A549 (cell line): ENCODE data around the gene NUCB1. TPM values are rescaled to one million over a fixed set of nuclear protein-coding genes. Genes with fewer than 3 reads are reported as not detected.

Source experiments
- ATAC-seq, 2 experiments: fragments of 200-7000 bp in 1 of 2; fragments of >200 bp in 1 of 2; cut with Nextera tagmentation in 1 of 2; cut with Tn5 transposase in 1 of 2; 3 replicates each; pipeline versions ENCODE4 v1.8.0 to v1.9.1; 2018 to 2020; ENCODE audit warnings: mild to moderate bottlenecking in 1 of 2, moderate library complexity in 1 of 2
- CTCF ChIA-PET: fragments of 300-600 bp; sonication (Branson Sonifier 250); formaldehyde crosslinking; extraction: SDS; loops from one replicate; lab custom pipeline; 2021; ENCODE audit warnings: antibody characterized with exemption, inconsistent platforms; lab: Yijun Ruan, JAX
- POLR2A ChIA-PET: fragments of 350-600 bp; formaldehyde crosslinking; extraction: SDS; loops from one replicate; lab custom pipeline; 2021; ENCODE audit warnings: antibody characterized with exemption, inconsistent platforms; lab: Yijun Ruan, JAX
- DNase-seq, 2 experiments: peaks; one replicate each; pipeline versions ENCODE4 v3.0.0 to v3.0.0-alpha.2; 2011 to 2016; ENCODE audit warnings: low read depth in 1 of 2, low spot score in 1 of 2
- FAIRE-seq: peaks from 2 replicates; lab custom pipeline; 2011; peaks lifted over from hg19 to GRCh38; lab: Jason Lieb, UNC
- H3K27ac ChIP-seq, 2 experiments: fragments of >200 bp; sonication (Bioruptor Twin); formaldehyde crosslinking; 3 replicates each; pipeline ENCODE4 v1.5.1; 2016 to 2017
- H3K4me1 ChIP-seq: fragments of >200 bp; sonication (Bioruptor Twin); formaldehyde crosslinking; 3 replicates; pipeline ENCODE4 v1.6.1; 2016
- H3K4me2 ChIP-seq: fragments of >200 bp; sonication (Bioruptor Twin); formaldehyde crosslinking; 3 replicates; pipeline ENCODE4 v1.6.1; 2016
- H3K4me3 ChIP-seq: fragments of >200 bp; sonication (Bioruptor Twin); formaldehyde crosslinking; 3 replicates; pipeline ENCODE4 v1.5.1; 2016
- H3K9me3 ChIP-seq: fragments of >200 bp; sonication (Bioruptor Twin); formaldehyde crosslinking; 3 replicates; pipeline ENCODE4 v1.6.1; 2016
- BCL3 ChIP-seq: fragments of >200 bp; sonication (Bioruptor Twin); formaldehyde crosslinking; IDR thresholded peaks from 3 replicates; pipeline ENCODE4 v1.6.1; 2016
- CBX2 ChIP-seq: fragments of 200-600 bp; sonication (generic); IDR thresholded peaks from 2 replicates; pipeline ENCODE4 v1.6.1; 2016; ENCODE audit warnings: low read depth, mild to moderate bottlenecking, borderline replicate concordance
- CBX8 ChIP-seq: fragments of 200-600 bp; sonication (generic); IDR thresholded peaks from 2 replicates; pipeline ENCODE4 v1.6.1; 2016
- CEBPB ChIP-seq, 2 experiments: fragments of >200 bp in 1 of 2; sonication (Bioruptor Twin) in 1 of 2; formaldehyde crosslinking in 1 of 2; IDR thresholded peaks; 2 replicates each; pipeline ENCODE4 v1.6.1; 2012 to 2016
- EHF ChIP-seq: fragments of 250-450 bp; sonication (Bioruptor Pico); IDR thresholded peaks from 2 replicates; pipeline ENCODE4 v1.5.0; 2020; ENCODE audit warnings: mild to moderate bottlenecking
- HEYL ChIP-seq: fragments of 250-450 bp; sonication (Bioruptor Pico); IDR thresholded peaks from 2 replicates; pipeline ENCODE4 v1.8.0; 2021; ENCODE audit warnings: mild to moderate bottlenecking, moderate library complexity
- HOXA7 ChIP-seq: fragments of 250-450 bp; sonication (Bioruptor Pico); IDR thresholded peaks from 2 replicates; pipeline ENCODE4 v1.5.0; 2020; ENCODE audit warnings: mild to moderate bottlenecking, moderate library complexity
- HOXB13 ChIP-seq: fragments of 250-450 bp; sonication (Bioruptor Pico); IDR thresholded peaks from 2 replicates; pipeline ENCODE4 v1.5.0; 2020; ENCODE audit warnings: low read depth, mild to moderate bottlenecking, moderate library complexity
- JUN ChIP-seq, 2 experiments: fragments of >200 bp; sonication (Bioruptor Twin); formaldehyde crosslinking; IDR thresholded peaks; 2 replicates in 1 of 2; 3 replicates in 1 of 2; pipeline ENCODE4 v1.6.1; 2016 to 2017
- KDM1A ChIP-seq: fragments of 200-600 bp; sonication (generic); IDR thresholded peaks from 2 replicates; pipeline ENCODE4 v1.6.1; 2016; ENCODE audit warnings: low read depth, mild to moderate bottlenecking
- KDM5A ChIP-seq: fragments of 200-600 bp; sonication (generic); IDR thresholded peaks from 2 replicates; pipeline ENCODE4 v1.6.1; 2016; ENCODE audit warnings: antibody characterized with exemption, mild to moderate bottlenecking
- MAZ ChIP-seq: fragments of 150-350 bp; IDR thresholded peaks from 2 replicates; pipeline ENCODE4 v1.6.1; 2014; ENCODE audit warnings: antibody characterized with exemption, low read depth, low read length, borderline replicate concordance
- NPAS2 ChIP-seq: fragments of 250-450 bp; sonication (Bioruptor Pico); IDR thresholded peaks from 2 replicates; pipeline ENCODE4 v1.8.0; 2022; ENCODE audit warnings: mild to moderate bottlenecking, moderate library complexity, borderline replicate concordance
- PBX3 ChIP-seq: IDR thresholded peaks from 2 replicates; pipeline ENCODE4 v1.6.1; 2012
- POLR2A ChIP-seq: IDR thresholded peaks from 2 replicates; pipeline ENCODE4 v1.6.1; 2012; ENCODE audit warnings: mild to moderate bottlenecking, low read length
- RAD21 ChIP-seq, 2 experiments: fragments of >200 bp in 1 of 2; sonication (Bioruptor Twin) in 1 of 2; formaldehyde crosslinking in 1 of 2; IDR thresholded peaks in 1 of 2; conservative IDR thresholded peaks in 1 of 2; 2 replicates in 1 of 2; 3 replicates in 1 of 2; pipeline ENCODE4 v1.6.1; 2012 to 2018; ENCODE audit warnings: inconsistent platforms in 1 of 2
- SMC3 ChIP-seq: fragments of >200 bp; sonication (Bioruptor Twin); formaldehyde crosslinking; IDR thresholded peaks from 3 replicates; pipeline ENCODE4 v1.6.1; 2018; ENCODE audit warnings: inconsistent platforms
- SREBF2 ChIP-seq: fragments of 450-650 bp; IDR thresholded peaks from 2 replicates; pipeline ENCODE4 v1.6.1; 2014; ENCODE audit warnings: mild to moderate bottlenecking, moderate library complexity
- TFCP2L1 ChIP-seq: fragments of 250-450 bp; sonication (Bioruptor Pico); IDR thresholded peaks from 2 replicates; pipeline ENCODE4 v1.5.0; 2021; ENCODE audit warnings: mild to moderate bottlenecking
- TP53 ChIP-seq: fragments of 250-450 bp; sonication (Bioruptor Pico); IDR thresholded peaks from 2 replicates; pipeline ENCODE4 v1.5.0; 2021; ENCODE audit warnings: mild to moderate bottlenecking, moderate library complexity
- ZC3H11A ChIP-seq: fragments of 450-650 bp; IDR thresholded peaks from 2 replicates; pipeline ENCODE4 v1.6.1; 2014; ENCODE audit warnings: antibody characterized with exemption, mild to moderate bottlenecking
- WGBS: methylation state at CpG from one replicate; pipeline ENCODE4 v1.1.6; 2017; ENCODE audit errors: missing lambda C conversion rate; 5-methylcytosine and 5-hydroxymethylcytosine counted together
- polyA plus RNA-seq, 4 experiments: library from polyadenylated mRNA; depleted of rRNA in 3 of 4; stranded (reverse); fragments of >200 nt; fragmentation: RNase III in 1 of 4; extraction: RNeasy Plus Mini Kit Qiagen cat#74134 plus additional on column Dnase treatment in 1 of 4; gene quantifications; 2 replicates in 3 of 4; 3 replicates in 1 of 4; pipeline ENCODE4 v1.2.3, GENCODE V29; 2011 to 2017
- TF ChIP-seq, protein P1 (sequence below): fragments of 200-600 bp; sonication (generic); IDR thresholded peaks from 2 replicates; pipeline ENCODE4 v1.6.1; 2016; ENCODE audit warnings: antibody characterized with exemption, mild to moderate bottlenecking, moderate library complexity
- TF ChIP-seq, protein P2 (sequence below): fragments of >200 bp; sonication (Bioruptor Twin); formaldehyde crosslinking; IDR thresholded peaks from 3 replicates; pipeline ENCODE4 v1.5.1; 2016
- TF ChIP-seq, protein P3 (sequence below): IDR thresholded peaks from 2 replicates; pipeline ENCODE4 v1.6.1; 2012

Gene NUCB1
- polyA plus RNA-seq, 2 of the 4 experiments (the other 2 are of a cell fraction), result 79.5 to 182 TPM

DNA sequence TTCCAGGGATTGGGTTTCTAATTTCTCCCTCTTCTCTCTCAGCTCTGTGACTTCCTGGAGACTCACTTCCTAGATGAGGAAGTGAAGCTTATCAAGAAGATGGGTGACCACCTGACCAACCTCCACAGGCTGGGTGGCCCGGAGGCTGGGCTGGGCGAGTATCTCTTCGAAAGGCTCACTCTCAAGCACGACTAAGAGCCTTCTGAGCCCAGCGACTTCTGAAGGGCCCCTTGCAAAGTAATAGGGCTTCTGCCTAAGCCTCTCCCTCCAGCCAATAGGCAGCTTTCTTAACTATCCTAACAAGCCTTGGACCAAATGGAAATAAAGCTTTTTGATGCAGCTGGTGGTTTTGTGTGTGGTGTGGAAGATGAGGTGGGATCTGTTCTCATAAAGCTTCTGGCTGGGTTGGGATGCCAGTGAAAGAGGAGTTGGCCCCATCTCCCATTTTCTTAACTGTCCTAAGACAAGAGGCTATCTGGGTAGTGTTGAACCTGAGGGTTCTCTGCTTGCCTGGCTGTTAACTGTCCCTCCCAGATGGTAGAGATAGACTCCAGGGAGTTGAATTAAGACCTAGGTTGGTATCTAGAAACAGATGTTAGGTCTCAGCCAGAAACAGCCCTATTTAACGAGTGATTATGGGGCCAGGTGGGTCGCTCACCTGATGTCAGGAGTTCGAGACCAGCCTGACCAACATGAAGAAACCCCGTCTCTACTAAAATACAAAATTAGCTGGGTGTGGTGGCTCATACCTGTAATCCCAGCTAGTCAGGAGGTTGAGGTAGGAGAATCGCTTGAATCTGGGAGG is 66.6 kb downstream of the NUCB1 start:
- whole genome bisulfite sequencing, result 6% methylated on average over 10 of the region's 10 CpGs
- Histone ChIP-seq H3K4me2 (peak overlapping the region; percentile 95), H3K4me3 (peak overlapping the region; percentile 66), H3K4me1 (peaks cover 54% of the 10 kb centered on the region), H3K27ac (peak overlapping the region; percentile 92 to 96), H3K9me3 (no peaks in the 10 kb centered on the region)
- ChIA-PET CTCF (interaction anchor here (0.6 to 18.4 kb wide), 13 partner anchors 10 to 694 kb away, joined by 3 to 332 read pairs (median 7); partner anchors contain the start of genes BCAT2, GYS1, NUCB1 and RUVBL2), POLR2A (interaction anchor here (0.6 to 9.6 kb wide), 14 partner anchors 10 to 486 kb away, joined by 3 to 175 read pairs (median 7); partner anchors contain the start of genes BAX, GYS1, NUCB1 and PLEKHA4)
- TF ChIP-seq POLR2A (peak; percentile 27), BCL3 (peak; percentile 2; the same call in 1 of the 3 replicates), TFCP2L1 (CRISPR knock-in tag) (0 out of 2 replicates have a peak, but pooled peaks have one; percentile 12), CEBPB (IDR thresholded peaks at IDR 0.05) (no peak)
- TF ChIP-seq, protein P1, sequence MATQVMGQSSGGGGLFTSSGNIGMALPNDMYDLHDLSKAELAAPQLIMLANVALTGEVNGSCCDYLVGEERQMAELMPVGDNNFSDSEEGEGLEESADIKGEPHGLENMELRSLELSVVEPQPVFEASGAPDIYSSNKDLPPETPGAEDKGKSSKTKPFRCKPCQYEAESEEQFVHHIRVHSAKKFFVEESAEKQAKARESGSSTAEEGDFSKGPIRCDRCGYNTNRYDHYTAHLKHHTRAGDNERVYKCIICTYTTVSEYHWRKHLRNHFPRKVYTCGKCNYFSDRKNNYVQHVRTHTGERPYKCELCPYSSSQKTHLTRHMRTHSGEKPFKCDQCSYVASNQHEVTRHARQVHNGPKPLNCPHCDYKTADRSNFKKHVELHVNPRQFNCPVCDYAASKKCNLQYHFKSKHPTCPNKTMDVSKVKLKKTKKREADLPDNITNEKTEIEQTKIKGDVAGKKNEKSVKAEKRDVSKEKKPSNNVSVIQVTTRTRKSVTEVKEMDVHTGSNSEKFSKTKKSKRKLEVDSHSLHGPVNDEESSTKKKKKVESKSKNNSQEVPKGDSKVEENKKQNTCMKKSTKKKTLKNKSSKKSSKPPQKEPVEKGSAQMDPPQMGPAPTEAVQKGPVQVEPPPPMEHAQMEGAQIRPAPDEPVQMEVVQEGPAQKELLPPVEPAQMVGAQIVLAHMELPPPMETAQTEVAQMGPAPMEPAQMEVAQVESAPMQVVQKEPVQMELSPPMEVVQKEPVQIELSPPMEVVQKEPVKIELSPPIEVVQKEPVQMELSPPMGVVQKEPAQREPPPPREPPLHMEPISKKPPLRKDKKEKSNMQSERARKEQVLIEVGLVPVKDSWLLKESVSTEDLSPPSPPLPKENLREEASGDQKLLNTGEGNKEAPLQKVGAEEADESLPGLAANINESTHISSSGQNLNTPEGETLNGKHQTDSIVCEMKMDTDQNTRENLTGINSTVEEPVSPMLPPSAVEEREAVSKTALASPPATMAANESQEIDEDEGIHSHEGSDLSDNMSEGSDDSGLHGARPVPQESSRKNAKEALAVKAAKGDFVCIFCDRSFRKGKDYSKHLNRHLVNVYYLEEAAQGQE, result 0 out of 2 replicates have a peak, but pooled peaks have one; percentile 5
- TF ChIP-seq, protein P2, sequence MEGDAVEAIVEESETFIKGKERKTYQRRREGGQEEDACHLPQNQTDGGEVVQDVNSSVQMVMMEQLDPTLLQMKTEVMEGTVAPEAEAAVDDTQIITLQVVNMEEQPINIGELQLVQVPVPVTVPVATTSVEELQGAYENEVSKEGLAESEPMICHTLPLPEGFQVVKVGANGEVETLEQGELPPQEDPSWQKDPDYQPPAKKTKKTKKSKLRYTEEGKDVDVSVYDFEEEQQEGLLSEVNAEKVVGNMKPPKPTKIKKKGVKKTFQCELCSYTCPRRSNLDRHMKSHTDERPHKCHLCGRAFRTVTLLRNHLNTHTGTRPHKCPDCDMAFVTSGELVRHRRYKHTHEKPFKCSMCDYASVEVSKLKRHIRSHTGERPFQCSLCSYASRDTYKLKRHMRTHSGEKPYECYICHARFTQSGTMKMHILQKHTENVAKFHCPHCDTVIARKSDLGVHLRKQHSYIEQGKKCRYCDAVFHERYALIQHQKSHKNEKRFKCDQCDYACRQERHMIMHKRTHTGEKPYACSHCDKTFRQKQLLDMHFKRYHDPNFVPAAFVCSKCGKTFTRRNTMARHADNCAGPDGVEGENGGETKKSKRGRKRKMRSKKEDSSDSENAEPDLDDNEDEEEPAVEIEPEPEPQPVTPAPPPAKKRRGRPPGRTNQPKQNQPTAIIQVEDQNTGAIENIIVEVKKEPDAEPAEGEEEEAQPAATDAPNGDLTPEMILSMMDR, result no peak
- no peak for ATAC-seq
- DNase-seq, result no peak
- peak; percentile 36 for FAIRE-seq

DNA sequence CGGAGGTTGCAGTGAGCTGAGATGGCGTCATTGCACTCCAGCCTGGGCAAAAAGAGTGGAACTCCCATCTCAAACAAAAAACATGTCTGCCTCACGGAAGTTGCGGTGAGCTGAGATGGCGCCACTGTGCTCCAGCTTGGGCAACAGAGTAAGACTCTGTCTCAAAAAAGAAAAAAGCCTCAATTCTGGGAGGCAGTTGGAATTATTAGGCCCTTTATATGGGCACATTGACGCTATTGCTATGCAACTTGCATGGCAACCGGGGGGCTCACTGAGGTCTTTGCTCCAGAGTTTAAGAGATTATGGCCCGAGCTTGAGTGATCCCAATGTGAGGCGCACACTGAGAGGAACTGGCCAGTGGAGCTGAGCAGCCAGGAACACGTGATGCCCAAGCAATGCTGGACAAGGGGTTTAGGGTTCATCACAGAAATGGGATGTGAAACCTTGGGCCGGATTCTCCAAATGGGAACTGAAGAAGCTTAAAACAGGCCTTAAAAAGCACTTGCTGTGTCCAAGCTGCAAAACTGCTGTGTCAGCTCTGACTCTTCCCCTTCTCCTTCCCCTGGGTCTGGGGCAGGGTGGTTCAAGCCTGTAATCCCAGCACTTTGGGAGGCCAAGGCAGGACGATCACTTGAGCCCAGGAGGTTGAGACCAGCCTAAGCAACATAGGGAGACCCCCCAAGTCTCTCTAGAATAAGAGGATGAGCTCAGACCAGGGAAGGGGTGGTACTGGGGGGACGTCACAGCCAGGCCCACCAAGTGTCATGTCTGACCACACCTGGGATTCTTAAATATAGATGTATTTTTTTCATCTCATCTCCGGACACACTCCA is 67.5 kb downstream of the NUCB1 start:
- Histone ChIP-seq H3K9me3 (no peaks in the 10 kb centered on the region), H3K4me2 (peak overlapping the region; percentile 95), H3K4me1 (peaks cover 46% of the 10 kb centered on the region), H3K4me3 (peak overlapping the region; percentile 66), H3K27ac (peak overlapping the region; percentile 92 to 96)
- ChIA-PET POLR2A (interaction anchor here (0.6 to 9.6 kb wide), 12 partner anchors 9 to 485 kb away, joined by 3 to 175 read pairs (median 7); partner anchors contain the start of genes BAX, DHDH, GYS1 and NUCB1), CTCF (interaction anchor here (0.7 to 18.4 kb wide), 14 partner anchors 9 to 185 kb away, joined by 3 to 332 read pairs (median 5); partner anchors contain the start of genes BCAT2, GYS1, HSD17B14 and NUCB1)
- ATAC-seq (peak; percentile 1 to 11; a peak in 5 of 6 replicates), FAIRE-seq (peak; percentile 70), DNase-seq (peak; percentile 60 to 92)
- WGBS, result 11% methylated on average over 14 of the region's 14 CpGs
- TF ChIP-seq HEYL (peak; percentile 31), PBX3 (peak; percentile 95), HOXB13 (CRISPR knock-in tag) (peak; percentile 60; the same call in 1 of the 2 replicates), CBX8 (no peak), CBX2 (no peak), MAZ (0 out of 2 replicates have a peak, but pooled peaks have one; percentile 6), RAD21 (conservative IDR thresholded peaks at IDR 0.05 in 1 of 2, IDR thresholded peaks at IDR 0.05 in 1 of 2) (0 out of 5 replicates have a peak, but pooled peaks of 1 of the 2 experiments have one; percentile 19), EHF (no peak; the same call in 1 of the 2 replicates), ZC3H11A (no peak), KDM5A (no peak), SREBF2 (no peak), JUN (IDR thresholded peaks at IDR 0.05) (peak; percentile 99; a peak in 4 of 5 replicates), TP53 (CRISPR knock-in tag) (peak; percentile 93), HOXA7 (CRISPR knock-in tag) (peak; percentile 99), SMC3 (peak; percentile 15; the same call in 1 of the 3 replicates), KDM1A (no peak), NPAS2 (peak; percentile 70)
- TF ChIP-seq, protein P3, sequence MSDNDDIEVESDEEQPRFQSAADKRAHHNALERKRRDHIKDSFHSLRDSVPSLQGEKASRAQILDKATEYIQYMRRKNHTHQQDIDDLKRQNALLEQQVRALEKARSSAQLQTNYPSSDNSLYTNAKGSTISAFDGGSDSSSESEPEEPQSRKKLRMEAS, result peak; percentile 81
